ENCODE results near the gene FILIP1L.

FILIP1L gene

DNA sequence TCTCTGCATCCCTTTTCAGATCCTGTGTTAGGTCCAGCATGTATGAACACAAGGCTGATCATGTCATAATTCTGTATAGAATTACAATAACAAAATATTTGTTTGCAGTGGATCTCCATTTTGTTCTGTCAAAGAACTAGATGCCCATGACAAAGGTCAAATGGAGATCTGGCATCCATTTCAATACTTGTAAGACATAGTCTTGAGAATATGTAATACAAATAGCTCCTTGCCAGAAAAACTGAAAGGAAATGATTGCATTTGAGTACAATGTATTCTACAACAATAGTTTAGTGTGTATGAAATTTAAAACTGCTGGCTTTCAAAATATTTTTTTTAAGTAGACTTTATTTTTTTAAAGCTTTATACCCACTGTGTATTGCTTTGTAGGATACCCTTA lies 195.6 kb downstream of the FILIP1L start:
- DNase-seq: no peak

DNA sequence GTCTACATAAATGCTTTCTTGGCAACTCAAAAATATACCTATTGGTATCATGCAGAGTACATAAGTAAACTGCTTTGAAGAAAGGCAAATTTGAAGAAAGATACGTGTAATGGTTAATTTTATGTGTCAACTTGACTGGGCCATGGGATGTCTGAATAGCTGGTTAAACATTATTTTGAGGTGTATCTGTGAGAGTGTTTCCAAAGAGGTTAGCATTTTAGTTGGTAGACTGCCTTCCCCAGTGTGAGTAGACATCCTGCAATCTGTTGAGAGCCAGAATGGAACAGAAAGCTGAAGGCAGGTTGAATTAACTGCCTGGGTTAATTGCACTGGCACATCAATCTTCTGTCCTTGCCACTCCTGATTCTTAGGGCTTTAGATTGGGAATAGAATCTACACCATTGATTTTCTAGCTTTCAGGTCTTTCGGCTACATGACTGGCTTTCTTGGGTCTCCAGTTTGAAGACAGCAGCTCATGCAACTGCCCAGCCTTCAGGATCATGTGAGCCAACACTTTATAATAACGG lies 198.3 kb downstream of the FILIP1L start:
- no peak for DNase-seq

DNA sequence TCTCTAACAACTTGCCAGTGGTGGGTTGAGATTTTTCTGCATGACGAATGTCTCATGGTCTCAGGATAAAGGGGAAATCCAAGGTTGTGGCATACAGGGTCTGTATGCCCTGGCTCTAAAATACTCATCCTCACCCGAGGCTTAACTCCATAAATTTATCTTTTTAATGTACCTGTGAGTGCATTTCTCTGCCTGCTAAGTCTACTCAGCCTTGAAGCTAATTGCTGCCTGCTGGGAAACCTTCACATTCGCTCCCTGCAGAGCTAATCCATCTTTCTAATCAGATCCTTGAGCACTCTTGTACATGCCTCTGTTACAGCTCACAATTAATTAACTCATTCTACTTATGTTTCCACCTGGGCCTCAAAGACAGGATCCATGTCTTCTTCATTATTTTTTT lies 202.9 kb downstream of the FILIP1L start:
- DNase-seq: peak; percentile 64

DNA sequence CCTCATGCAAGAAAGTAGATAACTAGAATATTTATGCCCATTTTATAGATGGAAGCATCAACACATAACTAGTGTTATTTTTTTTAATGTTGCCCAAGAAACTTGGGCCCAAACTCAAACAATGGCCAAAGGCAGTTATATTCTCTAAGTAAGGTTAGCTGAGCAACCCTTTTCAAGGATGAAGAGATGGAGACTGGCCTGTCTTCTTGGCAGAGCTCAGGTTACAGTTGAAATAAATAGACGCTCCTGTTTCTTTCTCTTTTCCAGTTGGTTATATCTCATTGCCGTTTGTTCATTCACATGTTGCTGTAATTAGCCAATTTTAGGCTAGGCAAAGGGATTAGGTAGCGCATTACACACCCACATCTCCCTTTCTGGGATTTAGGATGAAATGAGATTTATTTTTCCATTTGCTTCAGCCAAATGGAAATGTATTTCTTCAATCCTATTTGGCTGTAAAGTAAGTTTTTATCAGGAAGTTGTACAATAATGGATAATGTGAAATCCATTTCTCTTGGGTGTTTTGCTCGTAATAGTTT lies 203.5 kb downstream of the FILIP1L start:
- no peak for DNase-seq

DNA sequence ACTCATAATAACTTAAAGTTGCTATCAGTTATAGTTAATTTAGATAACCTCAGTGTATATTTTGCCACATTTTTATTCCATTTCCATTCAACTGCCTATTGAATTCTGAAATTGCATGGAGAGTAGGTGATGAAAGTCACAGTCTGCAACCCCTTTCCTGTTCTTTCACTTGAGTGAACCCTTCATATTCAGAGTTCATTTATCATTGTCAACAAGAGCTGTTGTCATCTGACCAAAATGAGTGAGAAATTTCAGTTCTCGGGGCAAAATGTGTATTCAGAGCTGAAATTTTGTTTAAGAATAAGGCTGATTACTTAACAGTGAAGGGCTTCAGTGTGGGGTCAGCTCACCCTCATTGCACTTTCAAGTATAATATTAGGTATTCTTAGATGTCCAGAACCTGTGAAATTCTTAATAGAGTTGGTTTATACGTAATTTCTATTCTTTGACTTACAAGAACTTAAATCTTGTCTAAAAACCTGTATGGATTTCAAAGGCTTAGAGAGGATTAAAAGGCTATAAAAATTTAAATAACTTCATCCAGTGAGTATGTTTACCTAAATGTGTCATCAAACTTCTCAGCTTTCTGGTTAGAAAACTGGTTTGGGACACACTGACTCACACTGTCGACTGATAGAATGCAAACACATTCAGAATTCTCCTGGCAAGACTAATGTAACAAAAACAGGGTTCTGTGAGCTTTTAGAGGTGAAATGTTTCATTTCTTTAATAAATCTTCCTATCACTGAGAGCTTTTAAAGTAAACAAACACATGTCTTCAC lies 204.4 kb downstream of the FILIP1L start:
- DNase-seq: no peak

DNA sequence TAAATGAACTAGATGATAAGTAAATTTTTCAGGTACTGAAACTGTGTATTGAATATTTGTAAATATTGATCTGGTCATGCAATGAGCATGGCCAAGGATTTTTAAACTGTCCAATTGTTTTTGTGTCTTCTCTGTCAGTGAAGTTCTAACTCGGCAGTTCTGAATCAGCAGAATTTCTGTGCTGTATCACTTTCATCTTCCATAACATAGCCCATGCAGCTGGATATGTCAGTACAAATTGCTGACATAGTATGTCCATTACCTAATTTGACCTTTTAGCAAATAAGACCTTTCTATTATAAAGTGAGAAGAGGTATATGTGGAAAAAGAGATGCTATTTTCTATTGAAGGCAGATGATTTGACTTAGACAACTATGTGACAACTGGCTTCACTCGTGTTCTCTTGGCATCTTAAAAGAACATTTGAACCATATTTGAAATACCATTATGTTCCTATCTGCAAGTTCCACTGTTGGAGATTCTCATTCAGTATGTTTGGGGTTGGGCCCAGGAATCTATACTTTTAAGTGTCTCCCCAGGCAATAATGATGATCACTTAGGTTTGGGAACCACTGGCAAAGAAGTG lies 206.2 kb downstream of the FILIP1L start:
- DNase-seq: no peak

DNA sequence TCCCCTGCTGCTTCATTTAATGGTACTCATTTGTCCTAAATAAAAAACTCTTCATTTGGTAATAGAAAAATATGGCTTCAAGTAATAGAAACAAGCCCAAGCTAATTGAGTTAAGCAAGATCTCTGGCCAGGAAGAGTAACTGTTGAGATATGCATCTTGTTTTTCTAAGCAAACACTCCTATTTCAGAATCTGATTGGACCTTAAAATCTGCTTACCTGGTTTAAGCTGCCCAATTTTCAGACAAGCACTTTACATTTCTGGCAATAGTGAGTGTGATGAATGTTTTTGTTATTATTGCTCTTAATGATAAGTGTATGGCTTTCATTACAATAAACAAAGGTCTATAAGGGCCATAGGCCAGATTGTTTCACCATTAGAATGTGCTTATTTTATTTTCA lies 210.4 kb downstream of the FILIP1L start:
- no peak for DNase-seq

DNA sequence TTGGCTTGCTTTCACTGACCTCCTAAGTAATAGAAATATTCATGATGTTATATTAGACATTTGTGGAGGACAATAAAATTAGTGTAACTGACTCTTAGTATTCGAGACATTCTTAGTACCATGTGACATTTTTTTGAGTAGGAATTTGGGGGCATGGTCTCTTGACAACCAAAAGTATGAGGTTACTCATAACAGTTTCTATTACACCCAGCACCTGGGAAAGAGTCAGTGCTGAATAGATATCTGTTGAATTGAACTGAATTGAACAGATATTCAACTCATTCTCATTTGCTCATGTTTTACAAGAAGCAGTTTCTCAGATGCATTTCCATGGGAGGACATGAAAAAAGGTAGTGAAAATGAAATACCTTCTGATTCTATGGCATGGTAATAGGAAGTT lies 212.2 kb downstream of the FILIP1L start:
- DNase-seq: no peak

DNA sequence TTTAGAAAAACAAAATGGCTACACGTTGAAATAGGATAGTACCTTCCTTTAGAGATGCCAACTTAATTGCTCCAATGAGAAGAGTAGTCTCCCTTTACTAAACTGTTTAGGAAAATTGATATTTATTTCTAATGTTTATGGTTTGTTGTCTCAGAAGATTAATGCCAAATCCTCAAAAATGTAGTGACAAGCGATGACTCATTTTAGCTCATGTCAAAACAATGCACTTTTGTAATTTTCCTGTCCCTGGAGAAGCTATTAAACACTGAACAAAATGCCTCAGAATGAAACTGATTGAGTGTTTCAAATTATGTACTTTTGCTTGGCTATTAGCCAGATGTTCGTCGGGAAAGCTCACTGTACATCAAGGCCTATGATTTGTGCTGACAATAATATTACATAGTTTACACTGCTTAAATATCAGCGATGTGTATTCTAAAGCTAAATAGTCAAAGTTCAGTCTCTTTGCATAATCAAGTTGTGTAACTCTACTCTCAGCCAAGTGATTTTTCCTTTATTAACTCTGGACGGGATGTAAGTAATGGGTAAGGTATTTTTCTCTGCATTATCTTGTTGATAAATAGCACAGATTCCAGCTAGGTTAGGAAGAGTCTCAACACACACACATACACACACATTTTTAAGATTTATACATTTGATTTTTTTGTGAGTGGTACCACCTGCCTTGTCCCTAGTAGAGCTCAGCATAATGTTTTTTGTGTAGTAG lies 212.9 kb downstream of the FILIP1L start:
- DNase-seq: no peak

DNA sequence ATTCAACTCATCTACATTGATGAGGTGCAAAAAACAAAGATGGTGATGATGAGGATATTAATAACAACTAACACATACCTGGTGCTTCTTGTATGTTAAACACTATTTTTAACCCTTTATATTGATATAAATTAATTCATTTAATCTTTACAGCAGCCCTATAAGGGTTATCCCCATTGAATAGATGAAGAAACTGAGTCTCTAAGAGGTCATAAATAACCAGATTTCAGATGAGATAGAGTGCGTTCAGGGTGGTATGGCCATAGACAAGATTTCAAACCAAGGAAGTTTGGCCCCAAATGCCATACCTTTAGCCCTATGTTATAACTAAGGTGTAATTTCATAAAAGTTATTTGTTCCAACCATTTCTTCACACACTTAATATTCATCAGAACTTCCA lies 214.1 kb downstream of the FILIP1L start:
- DNase-seq: no peak

DNA sequence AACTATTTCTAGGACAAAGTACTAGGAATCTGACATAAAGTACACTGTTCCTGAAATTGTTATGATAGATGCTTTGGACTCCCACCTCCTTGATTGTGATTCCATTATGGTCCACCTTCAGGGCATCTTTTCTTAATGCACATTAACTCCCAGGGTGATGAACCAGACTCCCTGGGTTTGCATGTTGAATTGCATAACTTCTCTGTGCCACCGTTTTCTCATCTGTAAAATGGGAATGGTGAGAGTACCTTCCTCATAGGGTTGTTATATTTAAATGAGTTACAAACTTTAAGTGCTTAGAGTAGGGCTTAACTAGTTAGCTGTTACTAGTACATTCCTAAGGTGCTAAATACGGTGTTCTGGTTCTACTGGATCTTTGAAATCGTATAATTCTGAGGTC lies 214.7 kb downstream of the FILIP1L start:
- DNase-seq: no peak

DNA sequence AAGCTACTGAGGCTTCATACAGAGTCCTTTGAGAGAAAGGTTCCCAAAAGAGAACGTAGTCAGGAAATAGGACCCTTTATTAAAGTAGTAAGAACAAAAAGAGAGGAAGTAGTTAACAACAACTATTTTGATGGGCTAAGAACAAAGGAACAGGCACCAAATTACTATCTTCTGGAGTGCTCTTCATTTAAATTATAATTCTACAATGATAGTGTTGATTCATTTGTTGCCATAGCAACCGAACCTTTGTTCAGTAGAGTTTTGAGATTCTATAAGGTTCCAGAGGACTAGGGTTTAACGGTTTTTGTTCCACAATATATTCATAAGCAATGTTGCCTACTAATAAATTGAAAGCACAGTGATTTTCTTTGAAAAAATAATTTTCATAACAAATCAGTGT lies 217.8 kb downstream of the FILIP1L start:
- no peak for DNase-seq

DNA sequence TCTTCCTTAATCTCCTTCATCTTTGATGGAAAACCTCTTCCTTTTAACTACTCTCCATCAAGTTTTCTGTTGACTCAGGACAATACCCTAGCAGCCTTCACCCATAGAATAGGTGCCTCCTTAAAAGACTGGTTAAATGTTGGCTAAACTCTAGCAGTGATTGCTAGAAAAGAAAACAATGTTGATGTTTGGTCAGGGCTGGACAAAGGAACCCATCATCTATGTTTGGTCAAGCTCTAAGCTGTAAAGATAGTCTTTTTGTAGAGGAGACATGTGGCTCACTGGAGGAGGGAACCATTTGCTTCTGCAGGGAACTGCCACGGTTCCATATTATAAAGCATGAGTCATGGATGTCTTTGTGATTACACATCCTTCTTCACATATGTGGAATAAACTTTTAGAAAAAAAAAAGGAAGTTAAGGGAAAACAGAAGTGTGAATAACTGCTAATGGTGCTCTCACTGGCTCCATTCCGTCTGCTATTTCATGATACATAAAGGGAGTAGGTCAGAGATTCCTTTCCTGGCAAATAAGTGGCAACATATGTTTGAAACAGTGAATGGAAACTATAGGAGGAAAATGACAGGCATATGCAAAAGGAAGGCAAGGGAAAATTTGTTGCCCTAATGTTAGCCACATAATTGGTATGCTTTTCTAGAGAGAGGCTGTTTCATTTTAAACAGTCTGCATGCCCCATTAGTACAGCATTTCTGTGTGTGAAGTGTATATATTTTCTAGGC lies 218.4 kb downstream of the FILIP1L start:
- DNase-seq: no peak

DNA sequence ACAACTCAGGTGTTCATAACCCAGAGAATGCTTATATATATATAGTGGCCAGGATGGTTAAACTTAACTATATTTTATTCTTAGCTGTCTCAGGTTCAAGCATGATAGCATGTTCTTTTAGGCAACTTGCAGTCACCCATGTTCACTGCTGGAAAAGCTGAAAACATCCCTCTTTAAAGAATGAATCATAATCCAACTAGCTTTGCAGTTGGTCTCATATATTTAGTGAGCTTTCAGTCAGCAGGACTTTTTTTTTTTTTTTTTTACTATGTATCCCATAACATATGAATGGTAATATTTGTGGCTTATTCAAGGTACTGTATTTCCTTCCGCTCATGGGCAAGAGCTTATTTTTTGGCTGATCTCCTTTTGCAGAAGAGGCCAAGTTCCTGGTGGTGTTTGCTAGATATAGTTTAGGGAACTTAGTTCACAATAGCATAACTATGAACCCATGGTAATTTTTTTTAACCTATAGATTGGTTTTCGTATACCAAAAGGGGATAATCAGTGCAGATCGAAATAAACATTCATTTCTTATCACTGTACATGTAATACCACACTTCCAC lies 219.1 kb downstream of the FILIP1L start:
- DNase-seq: no peak

DNA sequence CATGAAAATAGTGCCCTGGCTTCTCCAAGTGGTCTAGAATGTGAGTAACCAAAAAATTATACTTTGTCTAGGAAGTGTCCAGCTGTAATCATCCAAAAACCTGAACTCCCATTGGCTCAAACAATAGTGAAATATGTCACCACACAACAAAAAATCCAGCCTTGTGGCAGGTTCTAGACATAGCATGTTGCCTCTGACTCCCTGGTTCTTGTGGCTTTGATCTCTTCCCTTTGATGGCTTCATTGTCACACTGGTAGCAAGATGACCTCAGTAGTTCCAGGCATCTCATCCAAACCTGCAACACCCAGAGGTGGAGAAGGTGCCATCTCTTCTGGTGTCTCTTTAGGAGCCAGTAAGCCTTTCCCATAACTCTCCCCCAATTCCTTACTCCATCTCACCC lies 222.0 kb downstream of the FILIP1L start:
- DNase-seq: no peak

DNA sequence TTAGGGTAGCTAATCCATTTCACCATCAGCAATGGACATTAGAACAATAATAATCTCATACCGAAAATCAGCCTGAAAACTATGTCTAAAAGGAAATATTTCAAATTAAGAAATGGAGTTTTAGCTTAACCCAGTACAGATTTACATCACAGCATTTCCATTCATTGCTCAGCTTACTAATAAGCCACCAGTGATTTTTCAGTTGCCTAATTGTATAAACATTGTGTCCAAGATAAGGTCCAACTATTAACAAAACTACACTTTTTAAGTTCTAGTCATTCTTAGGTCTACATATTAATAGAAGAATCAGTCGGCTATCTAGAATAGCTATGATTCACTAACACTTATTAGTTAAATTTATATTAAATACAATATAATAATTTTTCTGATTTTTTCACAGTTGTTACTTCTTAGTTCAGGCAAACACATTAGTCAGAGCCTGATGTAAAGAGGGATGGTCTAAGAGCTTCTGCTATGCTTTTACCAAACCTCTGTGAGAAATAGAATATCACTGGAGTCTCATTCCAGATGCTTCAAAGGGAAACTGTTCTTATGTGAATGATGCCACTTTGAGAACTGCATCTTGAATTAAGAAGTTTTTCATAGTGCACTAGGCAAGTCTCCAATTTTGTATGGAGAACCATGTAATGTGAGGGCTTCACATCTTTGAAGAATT lies 222.6 kb downstream of the FILIP1L start:
- no peak for DNase-seq

DNA sequence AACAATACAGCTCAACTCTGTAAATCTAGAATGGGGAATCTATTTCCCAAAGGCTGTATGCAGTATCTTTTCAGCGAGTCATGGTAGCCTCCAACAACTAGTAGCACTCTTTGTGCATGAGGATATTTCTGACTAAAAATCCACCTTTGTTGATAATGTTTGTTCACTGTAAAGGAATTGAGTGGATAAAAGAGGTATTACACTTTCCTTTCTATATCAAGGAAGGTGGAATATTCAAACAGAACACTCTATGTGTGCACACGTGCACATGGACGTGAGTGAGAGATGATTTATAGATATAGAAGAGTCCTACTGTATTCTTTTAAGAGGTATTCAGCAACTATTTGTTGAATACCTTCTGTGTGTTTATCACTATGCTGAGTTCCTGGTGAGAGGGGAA lies 228.4 kb downstream of the FILIP1L start:
- no peak for DNase-seq

DNA sequence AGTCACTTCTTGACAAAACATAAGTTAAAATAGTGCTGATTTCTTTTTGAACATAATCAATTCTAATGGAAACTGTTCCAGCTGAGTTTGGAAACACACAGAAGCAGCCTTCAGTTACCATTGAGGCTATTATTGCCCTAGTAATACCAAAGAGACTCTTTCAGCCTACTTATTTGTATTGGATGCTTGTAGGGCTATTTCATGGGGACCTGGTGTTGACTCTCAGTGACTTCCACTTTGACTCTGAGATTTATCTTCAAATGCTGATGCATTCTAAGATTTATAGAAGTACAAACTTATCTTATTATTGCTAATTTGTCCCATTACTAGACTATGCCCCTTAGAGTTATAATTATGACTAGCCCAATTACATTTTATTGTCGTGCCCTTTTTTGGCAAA lies 229.2 kb downstream of the FILIP1L start:
- DNase-seq: no peak

DNA sequence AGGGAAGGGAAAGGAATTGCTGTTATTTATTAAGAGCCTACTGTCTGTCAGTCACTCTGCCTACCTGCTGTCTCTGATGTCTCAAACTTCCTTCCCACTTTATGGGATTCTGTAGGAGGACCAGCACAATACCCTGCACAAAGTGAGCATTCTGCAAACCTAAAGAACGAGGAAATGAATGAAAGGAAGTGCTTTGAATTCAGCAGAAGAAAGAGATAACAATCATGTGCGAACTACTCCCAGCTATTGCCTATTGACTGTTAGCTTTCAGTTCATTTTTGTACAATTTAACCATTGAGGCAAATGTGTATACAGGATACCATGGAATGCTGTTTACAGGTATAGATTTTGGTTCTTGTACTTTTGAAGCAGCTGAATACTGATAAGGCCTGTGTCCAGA lies 229.8 kb downstream of the FILIP1L start:
- DNase-seq: no peak

DNA sequence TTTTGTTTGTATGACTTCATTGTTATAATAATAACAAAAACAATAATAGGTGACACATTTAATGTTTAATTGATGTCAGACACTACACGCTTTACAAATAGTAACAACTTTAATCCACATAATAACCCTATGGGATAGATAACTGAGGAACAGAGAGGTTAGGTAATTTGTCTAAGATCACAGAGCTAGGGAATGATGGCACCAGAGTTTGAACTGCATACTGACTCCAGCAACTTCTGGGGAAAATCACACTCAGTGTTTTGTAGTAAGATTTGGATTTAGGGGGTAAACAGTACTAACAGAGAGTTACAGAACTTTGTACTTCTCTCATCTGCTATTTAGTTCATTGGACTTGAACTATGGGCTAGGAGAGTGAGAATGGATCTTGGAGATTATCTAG lies 230.6 kb downstream of the FILIP1L start:
- no peak for DNase-seq

DNA sequence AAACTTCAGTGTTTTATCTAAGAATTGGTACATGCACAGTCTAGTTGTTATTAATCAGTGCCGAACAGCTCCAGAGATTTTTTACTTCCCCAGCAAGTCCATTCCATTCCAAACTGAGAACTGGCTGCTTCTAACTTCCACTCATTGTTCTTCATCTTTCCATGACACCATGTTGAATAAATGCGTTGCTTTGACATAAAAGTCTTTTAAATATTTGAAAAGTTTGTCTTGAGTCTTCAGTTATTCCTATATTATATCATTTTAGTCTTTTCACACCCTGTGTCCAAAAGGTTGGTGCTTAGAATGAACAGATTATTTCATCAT lies 231.2 kb downstream of the FILIP1L start:
- DNase-seq: no peak

DNA sequence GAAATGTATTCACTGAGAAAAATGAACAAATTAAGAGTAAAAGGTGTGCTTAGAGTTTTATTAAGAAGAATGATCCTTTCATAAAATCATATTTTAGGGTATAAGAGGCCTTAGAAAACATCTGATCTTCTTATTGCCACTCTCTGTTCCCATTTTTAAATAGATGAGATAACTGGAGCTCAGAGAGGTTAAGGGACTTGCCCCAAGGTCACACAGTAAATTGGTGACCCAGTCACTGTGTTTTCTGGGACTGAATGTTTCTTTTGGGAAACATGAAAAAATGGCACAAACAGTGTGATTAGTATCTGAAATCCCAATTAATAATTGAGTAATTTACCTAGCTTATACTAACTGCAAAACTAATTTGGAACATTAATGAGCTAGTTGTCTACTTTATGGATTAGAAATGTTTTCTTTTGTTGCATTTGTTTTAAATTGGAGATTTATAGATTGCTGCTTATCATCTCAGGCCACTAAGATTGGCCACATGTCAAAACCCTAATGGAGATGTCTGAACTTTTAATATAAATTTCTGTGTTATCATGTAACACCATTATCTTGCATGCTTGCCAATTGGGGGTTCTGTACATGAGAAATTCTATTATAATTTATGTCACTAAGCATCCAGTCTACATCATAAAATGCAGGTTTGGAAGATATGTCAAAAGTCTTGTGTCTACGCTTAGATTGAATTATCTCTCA lies 231.7 kb downstream of the FILIP1L start:
- no peak for DNase-seq
